H1 (cell line): ENCODE results near the gene SP1. TPM values are rescaled to one million over a fixed set of nuclear protein-coding genes. Genes with fewer than 3 reads are reported as not detected.
"Not testable (repeated sequence)": the region's sequence is repeated elsewhere in the genome, so short reads cannot be mapped to it uniquely, and the experiment has no call there.

Experiments used
- CTCF ChIA-PET: fragments of 300-600 bp; sonication (Branson Sonifier 250); formaldehyde crosslinking; loops from one replicate; lab custom pipeline; 2021; ENCODE audit not compliant: partially characterized antibody; lab: Charles Lee
- POLR2A ChIA-PET: fragments of 300-600 bp; sonication (Branson Sonifier 250); formaldehyde crosslinking; loops from one replicate; lab custom pipeline; 2021; ENCODE audit warnings: inconsistent platforms; ENCODE audit not compliant: partially characterized antibody; lab: Charles Lee
- DNase-seq, 2 experiments: peaks; one replicate each; pipeline versions ENCODE4 v3.0.0 to v3.0.0-alpha.2; 2010 to 2022; ENCODE audit warnings: low spot score in 2 of 2, low read depth in 1 of 2, mixed read lengths in 1 of 2
- FAIRE-seq: peaks from 2 replicates; lab custom pipeline; 2011; peaks lifted over from hg19 to GRCh38; lab: Jason Lieb, UNC
- H2AFZ ChIP-seq: 2 replicates; pipeline ENCODE4 v1.8.1; 2012; ENCODE audit warnings: low read length, inconsistent platforms
- H2AK5ac ChIP-seq: 2 replicates; pipeline ENCODE4 v1.6.1; 2013; ENCODE audit warnings: low read depth, low read length
- H2BK120ac ChIP-seq: replicated peaks from 2 replicates; pipeline ENCODE3; 2013; ENCODE audit warnings: low read depth, low read length, inconsistent platforms
- H2BK12ac ChIP-seq: 2 replicates; pipeline ENCODE4 v1.6.1; 2013; ENCODE audit warnings: low read depth, low read length
- H2BK15ac ChIP-seq: 2 replicates; pipeline ENCODE4 v1.6.1; 2013; ENCODE audit warnings: low read length
- H2BK20ac ChIP-seq: 2 replicates; pipeline ENCODE4 v1.6.1; 2013; ENCODE audit warnings: low read length
- H2BK5ac ChIP-seq: 2 replicates; pipeline ENCODE4 v1.6.1; 2013; ENCODE audit warnings: low read depth, low read length
- H3K14ac ChIP-seq: 2 replicates; pipeline ENCODE4 v1.6.1; 2013; ENCODE audit warnings: inconsistent platforms; ENCODE audit not compliant: insufficient read length
- H3K18ac ChIP-seq: 2 replicates; pipeline ENCODE4 v1.6.1; 2013; ENCODE audit warnings: low read length; ENCODE audit errors: extremely low read depth
- H3K23ac ChIP-seq: 2 replicates; pipeline ENCODE4 v1.6.1; 2013; ENCODE audit warnings: inconsistent platforms; ENCODE audit not compliant: insufficient read length
- H3K23me2 ChIP-seq: 2 replicates; pipeline ENCODE4 v1.6.1; 2013; ENCODE audit warnings: low read depth, low read length
- H3K27ac ChIP-seq: 2 replicates; pipeline ENCODE4 v1.6.1; 2011; ENCODE audit warnings: low read depth, low read length, inconsistent platforms
- H3K27me3 ChIP-seq, 4 experiments: replicated peaks in 1 of 4; 1 replicate in 1 of 4; 2 replicates in 3 of 4; pipeline versions ENCODE4 v1.6.1 to v1.8.1; 2011 to 2013; ENCODE audit warnings: low read length in 3 of 4, mild to moderate bottlenecking in 3 of 4, inconsistent platforms in 2 of 4, mixed read lengths in 2 of 4, moderate library complexity in 1 of 4; ENCODE audit not compliant: control insufficient read depth in 3 of 4, insufficient read depth in 3 of 4; ENCODE audit errors: extremely low read depth in 1 of 4
- H3K36me3 ChIP-seq, 4 experiments: 2 replicates each; pipeline versions ENCODE4 v1.6.1 to v1.8.1; 2011 to 2013; ENCODE audit warnings: mild to moderate bottlenecking in 4 of 4, low read length in 3 of 4, moderate library complexity in 2 of 4, control low read depth in 1 of 4, inconsistent platforms in 1 of 4; ENCODE audit not compliant: insufficient read depth in 4 of 4, control insufficient read depth in 2 of 4
- H3K4ac ChIP-seq: replicated peaks from 2 replicates; pipeline ENCODE3; 2013; ENCODE audit warnings: low read length, low read depth, mixed read lengths, inconsistent platforms; ENCODE audit not compliant: insufficient read length
- H3K4me1 ChIP-seq, 4 experiments: replicated peaks in 1 of 4; 1 replicate in 1 of 4; 2 replicates in 3 of 4; pipeline versions ENCODE4 v1.6.1 to v1.8.1; 2011 to 2013; ENCODE audit warnings: low read length in 3 of 4, inconsistent platforms in 2 of 4, mixed read lengths in 1 of 4; ENCODE audit not compliant: insufficient read depth in 4 of 4, control insufficient read depth in 3 of 4
- H3K4me2 ChIP-seq, 2 experiments: 2 replicates each; pipeline versions ENCODE4 v1.6.1 to v1.8.1; 2011 to 2013; ENCODE audit warnings: low read depth in 2 of 2, low read length in 2 of 2, control low read depth in 1 of 2, inconsistent platforms in 1 of 2, mild to moderate bottlenecking in 1 of 2; ENCODE audit not compliant: insufficient read depth in 1 of 2
- H3K4me3 ChIP-seq, 4 experiments: fragments of 200-600, 300-600 bp in 1 of 4; sonication (generic), shearing (Covaris generic), sonication (Bioruptor Twin) in 1 of 4; 2 replicates each; pipeline versions ENCODE4 v1.5.1 to v1.8.1; 2011 to 2016; ENCODE audit warnings: low read length in 4 of 4, low read depth in 3 of 4, control low read depth in 2 of 4, inconsistent platforms in 2 of 4, mild to moderate bottlenecking in 2 of 4, mixed read lengths in 1 of 4, moderate library complexity in 1 of 4; ENCODE audit not compliant: insufficient read depth in 2 of 4; ENCODE audit errors: extremely low read depth in 1 of 4
- H3K56ac ChIP-seq: replicated peaks from 2 replicates; pipeline ENCODE3; 2013; ENCODE audit warnings: low read depth, mild to moderate bottlenecking, mixed read lengths, low read length, inconsistent platforms; ENCODE audit not compliant: insufficient read length
- H3K79me1 ChIP-seq: 2 replicates; pipeline ENCODE4 v1.6.1; 2013; ENCODE audit warnings: low read depth, low read length, control low read depth
- H3K79me2 ChIP-seq, 2 experiments: 2 replicates each; pipeline versions ENCODE4 v1.6.1 to v1.8.1; 2012 to 2013; ENCODE audit warnings: low read length in 2 of 2, mild to moderate bottlenecking in 2 of 2, inconsistent platforms in 1 of 2; ENCODE audit not compliant: insufficient read depth in 2 of 2, control insufficient read depth in 1 of 2
- H3K9ac ChIP-seq, 4 experiments: replicated peaks in 1 of 4; 1 replicate in 1 of 4; 2 replicates in 3 of 4; pipeline versions ENCODE4 v1.6.1 to v1.8.1; 2011 to 2013; ENCODE audit warnings: low read depth in 3 of 4, low read length in 3 of 4, control low read depth in 2 of 4, mild to moderate bottlenecking in 2 of 4, moderate library complexity in 2 of 4, inconsistent platforms in 1 of 4; ENCODE audit errors: extremely low read depth in 1 of 4
- H3K9me3 ChIP-seq, 2 experiments: 2 replicates each; pipeline versions ENCODE4 v1.6.1 to v1.8.1; 2012 to 2013; ENCODE audit warnings: mild to moderate bottlenecking in 2 of 2, moderate library complexity in 2 of 2, control low read depth in 1 of 2, inconsistent platforms in 1 of 2, low read depth in 1 of 2, low read length in 1 of 2, mixed read lengths in 1 of 2; ENCODE audit not compliant: insufficient read depth in 2 of 2
- H4K20me1 ChIP-seq, 2 experiments: replicated peaks in 1 of 2; 2 replicates each; pipeline versions ENCODE3 to v1.8.1; 2011 to 2013; ENCODE audit warnings: inconsistent platforms in 2 of 2, low read length in 2 of 2, mild to moderate bottlenecking in 1 of 2; ENCODE audit not compliant: insufficient read depth in 2 of 2, control insufficient read depth in 1 of 2
- H4K5ac ChIP-seq: 2 replicates; pipeline ENCODE4 v1.6.1; 2013; ENCODE audit warnings: low read length, low read depth, mixed read lengths, inconsistent platforms; ENCODE audit not compliant: insufficient read length
- H4K8ac ChIP-seq: 2 replicates; pipeline ENCODE4 v1.8.0; 2013; ENCODE audit warnings: mild to moderate bottlenecking, moderate library complexity, low read length, inconsistent platforms; ENCODE audit not compliant: insufficient read depth; ENCODE audit errors: extremely low read depth
- H4K91ac ChIP-seq: replicated peaks from 2 replicates; pipeline ENCODE3; 2013; ENCODE audit warnings: low read length, mixed read lengths, inconsistent platforms; ENCODE audit not compliant: insufficient read length
- WGBS, 2 experiments: shearing (Covaris generic) in 1 of 2; methylation state at CpG; one replicate each; pipeline versions ENCODE4 v1.1.6 to v1.1.7; 2013 to 2015; ENCODE audit warnings: low lambda C conversion rate in 2 of 2, mixed read lengths in 2 of 2, inconsistent platforms in 1 of 2, low coverage in 1 of 2, missing lambda C conversion rate in 1 of 2; ENCODE audit not compliant: insufficient replicate concordance in 2 of 2, insufficient coverage in 1 of 2, insufficient read length in 1 of 2; ENCODE audit errors: extremely low coverage in 1 of 2, missing lambda C conversion rate in 1 of 2; 5-methylcytosine and 5-hydroxymethylcytosine counted together
- polyA plus RNA-seq, 7 experiments: library from polyadenylated mRNA; depleted of rRNA in 3 of 7; stranded (reverse) in 5 of 7; unstranded in 2 of 7; fragments of >200 nt in 5 of 7; fragments of 200-250 nt in 2 of 7; gene quantifications; 1 replicate in 5 of 7; 2 replicates in 1 of 7; 4 replicates in 1 of 7; pipeline versions ENCODE4 v1.2.1 to v1.2.3, GENCODE V29; 2011 to 2013; ENCODE audit warnings: missing spikeins in 2 of 7, mixed read lengths in 2 of 7
- total RNA-seq: library from RNA; stranded (reverse); fragmentation: NEBNext Ultra II Directional; extraction: Animal tissue kit (Norgen Biotek cat#: 25700); gene quantifications from 2 replicates; pipeline ENCODE4 v1.2.1, GENCODE V29; 2021

Gene SP1
- total and polyA plus RNA-seq, 2 of the 8 experiments (the other 6 are each of a cell fraction or from before 2014, with no cell fraction given) = 50.7 to 75.2 TPM

GRCh38 chr12:53415752-53416389, 35.9 kb downstream of the SP1 start:
- not testable (repeated sequence) for H3K23me2 ChIP-seq, H4K91ac ChIP-seq

More at GRCh38 chr12:53415752-53416389, 35.9 kb downstream of the SP1 start:
- H3K9ac ChIP-seq, H2BK15ac ChIP-seq, DNase-seq, H2BK12ac ChIP-seq, H3K79me2 ChIP-seq, H3K4me2 ChIP-seq, H3K14ac ChIP-seq, H3K4me3 ChIP-seq, H3K56ac ChIP-seq, H3K4ac ChIP-seq, FAIRE-seq, H3K4me1 ChIP-seq, H3K27ac ChIP-seq, H4K5ac ChIP-seq, H3K27me3 ChIP-seq, H3K23ac ChIP-seq, H3K9me3 ChIP-seq, H4K20me1 ChIP-seq, H3K79me1 ChIP-seq, H4K8ac ChIP-seq, H3K18ac ChIP-seq, H2BK120ac ChIP-seq, H2AFZ ChIP-seq, H2AK5ac ChIP-seq, H2BK5ac ChIP-seq, H2BK20ac ChIP-seq: not testable (repeated sequence)
- peaks cover 2 to 28% (median 14%) of the 10 kb centered on the region in 4 experiments; a peak in 7 of 8 replicates for H3K36me3 ChIP-seq
- CTCF ChIA-PET = interaction anchor here (0.6 to 2.8 kb wide), 6 partner anchors 33 to 239 kb away, joined by 3 to 24 read pairs (median 4); partner anchors contain the start of gene AAAS
- POLR2A ChIA-PET = interaction anchor here (1.3 to 1.7 kb wide), 7 partner anchors 10 to 88 kb away, joined by 3 to 5 read pairs (median 3); partner anchors contain the start of gene SP1
- 83% methylated on average over 2 of the region's 2 CpGs; no CpG with 5 or more reads in 1 of the 2 experiments for WGBS, 2 experiments
